ENCODE measurements around the gene SMIM9.
A peak's percentile ranks its signal among the peaks of the same experiment; 100 is the strongest.

Gene SMIM9

DNA sequence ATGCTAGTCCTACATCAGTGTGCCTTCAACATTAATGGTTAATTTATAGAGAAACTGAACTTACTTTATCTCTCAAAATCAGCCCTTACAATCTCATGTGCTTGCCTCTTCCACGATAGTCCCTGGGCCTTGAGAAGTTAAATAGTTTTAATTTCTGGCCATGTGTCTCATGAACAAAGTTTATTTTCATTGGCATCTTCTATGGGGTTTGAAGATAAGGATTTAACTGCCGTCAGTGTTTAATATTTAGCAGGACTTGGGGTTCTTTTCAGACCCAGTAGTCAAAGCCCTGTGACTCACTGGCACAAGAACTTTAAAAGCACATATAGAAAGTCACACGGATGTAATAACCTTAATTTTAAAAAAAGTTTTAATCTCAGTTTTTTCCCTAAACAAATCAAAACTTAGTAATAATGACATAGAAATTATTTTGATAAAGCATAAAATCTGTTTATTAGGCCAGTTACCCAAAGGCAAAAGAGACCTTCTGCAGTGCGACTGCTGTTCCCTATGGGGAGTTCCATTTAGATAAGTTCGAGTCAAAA lies 19.1 kb downstream of the SMIM9 start:
- no peak for DNase-seq

DNA sequence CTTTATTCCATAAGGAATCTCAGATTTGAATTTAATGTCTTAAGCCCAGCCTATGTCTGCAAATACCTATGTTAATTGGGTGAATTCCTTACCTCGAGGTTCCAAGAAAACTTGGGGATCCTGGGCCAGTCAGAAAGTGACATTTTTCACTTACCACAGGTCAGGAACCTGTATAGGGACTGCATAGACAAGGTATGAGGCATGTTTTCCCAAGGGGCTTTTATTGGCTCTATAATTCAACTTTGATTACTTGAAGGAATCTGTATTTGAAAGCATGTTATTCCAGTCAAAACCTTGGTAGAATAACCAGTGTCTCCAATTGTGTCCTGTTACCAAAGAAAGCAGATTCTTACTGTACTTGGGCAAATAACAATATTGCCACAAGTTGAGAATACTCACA lies 20.7 kb downstream of the SMIM9 start:
- no peak for DNase-seq

DNA sequence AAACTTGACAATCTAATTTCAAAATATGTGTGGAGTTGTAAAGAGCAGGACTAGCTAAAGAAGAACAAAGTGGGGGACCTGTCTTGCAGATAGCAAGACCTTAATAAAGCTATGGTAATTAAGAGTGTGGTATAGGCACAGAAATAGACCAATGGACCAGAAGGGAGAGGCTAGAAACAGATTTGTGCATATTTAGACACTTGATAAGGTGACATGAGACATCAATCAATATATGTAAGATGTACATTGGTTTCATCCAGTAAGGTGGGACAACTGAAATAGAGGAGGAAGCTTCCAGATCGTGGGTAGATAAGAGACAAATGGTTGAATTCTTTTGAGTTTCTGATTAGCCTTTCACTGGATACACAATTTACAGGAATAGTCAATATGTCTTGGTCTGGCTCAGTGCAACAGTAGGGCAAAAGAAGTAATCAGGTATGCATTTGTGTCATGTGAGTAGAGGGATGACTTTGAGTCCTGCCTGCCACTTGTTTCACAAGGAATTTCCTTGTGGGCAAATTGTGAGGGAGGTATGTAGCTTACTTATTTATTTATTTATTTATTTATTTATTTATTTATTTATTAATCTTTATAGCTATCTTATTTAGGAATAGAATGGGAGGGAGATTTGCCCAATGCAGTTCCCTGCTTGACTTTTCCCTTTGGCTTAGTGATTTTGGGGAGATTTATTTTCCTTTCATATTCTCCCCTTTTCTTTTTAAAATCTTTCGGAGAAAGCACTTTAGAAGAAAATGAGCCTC lies 21.9 kb downstream of the SMIM9 start:
- DNase-seq: no peak

DNA sequence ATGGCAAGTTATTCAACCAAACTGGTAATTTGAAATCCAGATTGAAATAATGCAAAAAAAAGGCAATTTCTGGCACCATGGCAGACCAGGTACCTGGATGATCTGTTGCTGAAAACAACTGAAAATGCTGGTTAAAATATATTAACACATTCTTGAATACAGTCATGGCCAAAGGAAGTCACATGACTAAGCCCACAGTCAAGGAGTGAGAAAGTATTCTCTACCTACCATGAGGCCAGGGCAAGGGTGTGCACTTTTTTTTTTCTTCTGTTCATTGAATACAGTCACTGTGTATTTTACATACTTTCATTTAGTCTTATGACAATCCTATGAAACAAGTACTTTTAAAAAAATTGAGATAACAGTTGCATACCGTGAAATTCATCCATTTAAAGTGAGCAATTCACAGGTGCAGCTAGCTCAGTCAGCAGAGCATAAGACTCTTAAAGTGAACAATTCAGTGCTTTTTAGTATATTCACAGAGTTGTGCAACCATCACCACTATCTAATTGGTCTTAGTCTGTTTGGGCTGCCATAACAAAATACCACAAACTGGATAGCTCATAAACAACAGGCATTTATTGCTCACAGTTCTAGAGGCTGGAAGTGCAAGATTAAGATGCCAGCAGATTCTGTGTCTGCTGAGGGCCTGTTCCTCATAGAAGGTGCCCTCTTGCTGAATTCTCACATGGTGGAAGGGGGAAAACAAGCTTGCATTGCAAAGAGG lies 24.4 kb downstream of the SMIM9 start:
- DNase-seq: no peak

DNA sequence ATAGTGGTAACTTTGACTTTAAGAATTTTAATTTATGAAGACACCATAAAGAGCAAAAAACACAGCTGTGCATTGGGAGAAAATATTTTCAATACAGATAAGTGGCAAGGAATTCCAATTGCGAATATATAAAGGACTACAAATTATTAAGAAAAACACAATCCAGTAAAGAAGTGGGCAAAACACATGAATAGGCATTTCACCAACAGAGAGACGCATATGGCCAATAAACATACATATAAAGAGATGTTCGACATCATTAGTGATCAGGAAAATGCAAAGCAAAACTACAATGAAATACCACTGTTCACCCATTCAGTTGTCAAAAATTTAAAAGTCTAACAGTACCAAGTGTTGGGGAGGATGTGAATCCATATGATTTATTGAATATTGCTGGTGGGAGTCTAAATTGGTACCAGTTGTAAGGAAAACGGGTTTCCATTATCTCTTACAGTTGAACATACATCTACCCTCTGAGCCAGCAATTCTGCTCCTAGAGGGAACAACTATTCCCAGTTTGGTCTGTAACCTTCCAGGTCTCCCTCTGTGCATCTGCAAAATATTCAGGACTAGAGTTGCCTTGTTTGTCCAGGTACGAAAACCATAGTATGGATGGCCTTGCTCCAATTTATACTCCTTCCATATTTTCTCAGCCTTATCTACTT lies 27.5 kb downstream of the SMIM9 start:
- DNase-seq: no peak

DNA sequence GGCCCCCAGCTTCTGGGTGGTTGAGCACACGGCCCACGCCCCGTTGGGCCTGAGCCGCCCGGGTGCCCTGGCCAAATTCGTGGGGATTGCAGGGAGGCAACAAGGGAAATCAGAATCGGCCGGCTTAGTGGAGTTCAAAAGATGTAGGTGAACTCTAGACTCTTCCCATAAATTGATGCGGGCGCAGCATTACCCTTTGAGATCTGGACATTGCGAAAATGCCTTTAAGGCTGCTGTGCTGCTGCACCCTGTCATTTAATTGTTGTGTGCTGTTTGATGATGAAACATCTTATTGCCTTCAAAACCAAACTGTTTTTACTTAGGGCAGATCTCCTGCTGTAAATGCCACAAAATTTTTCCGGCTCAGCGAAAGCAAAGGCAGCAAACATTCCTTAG lies 28.8 kb downstream of the SMIM9 start:
- no peak for DNase-seq

DNA sequence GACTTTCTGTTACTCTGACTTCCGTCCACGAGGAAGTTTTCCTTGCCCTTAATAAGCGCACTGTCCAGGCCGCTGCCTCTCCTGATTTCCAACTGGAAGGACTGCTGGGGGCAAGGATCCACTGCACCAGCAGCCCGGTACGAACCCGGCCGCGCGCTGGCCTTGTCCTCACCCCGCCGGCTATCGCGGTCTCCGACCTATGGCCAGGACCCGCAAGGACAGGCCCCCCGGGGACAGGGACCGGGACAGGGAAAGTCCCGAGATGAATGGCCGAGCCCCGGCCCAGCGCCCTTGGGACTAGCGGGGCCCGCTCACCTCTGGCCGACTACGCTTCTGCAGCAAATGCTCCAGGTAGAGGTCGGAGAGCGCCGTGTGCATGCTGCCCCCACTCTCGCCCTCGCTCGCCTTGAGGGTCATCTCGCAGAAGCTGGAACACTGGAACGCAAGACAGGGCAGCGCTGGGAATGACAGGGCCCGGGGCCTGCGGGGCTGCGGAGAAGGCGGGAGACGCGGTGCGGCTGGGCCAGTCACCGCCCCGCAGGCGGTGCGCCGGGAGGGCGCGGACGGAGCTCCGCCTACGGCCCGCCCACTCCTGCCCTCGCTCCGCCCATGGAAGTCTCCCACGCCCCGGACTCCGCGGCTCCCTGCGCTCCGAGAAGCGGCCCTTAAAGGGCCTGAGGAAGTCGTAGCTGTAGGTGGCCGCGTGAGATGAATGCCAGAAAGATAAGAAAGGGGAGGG lies 29.3 kb downstream of the SMIM9 start, which contains the start of gene MPP1:
Gene MPP1 (minus strand): TSS at position 529 of the 739 bp plus-strand sequence. CDS start 112 bp downstream, at position 417.
- peak; percentile 71 to 76 for DNase-seq

DNA sequence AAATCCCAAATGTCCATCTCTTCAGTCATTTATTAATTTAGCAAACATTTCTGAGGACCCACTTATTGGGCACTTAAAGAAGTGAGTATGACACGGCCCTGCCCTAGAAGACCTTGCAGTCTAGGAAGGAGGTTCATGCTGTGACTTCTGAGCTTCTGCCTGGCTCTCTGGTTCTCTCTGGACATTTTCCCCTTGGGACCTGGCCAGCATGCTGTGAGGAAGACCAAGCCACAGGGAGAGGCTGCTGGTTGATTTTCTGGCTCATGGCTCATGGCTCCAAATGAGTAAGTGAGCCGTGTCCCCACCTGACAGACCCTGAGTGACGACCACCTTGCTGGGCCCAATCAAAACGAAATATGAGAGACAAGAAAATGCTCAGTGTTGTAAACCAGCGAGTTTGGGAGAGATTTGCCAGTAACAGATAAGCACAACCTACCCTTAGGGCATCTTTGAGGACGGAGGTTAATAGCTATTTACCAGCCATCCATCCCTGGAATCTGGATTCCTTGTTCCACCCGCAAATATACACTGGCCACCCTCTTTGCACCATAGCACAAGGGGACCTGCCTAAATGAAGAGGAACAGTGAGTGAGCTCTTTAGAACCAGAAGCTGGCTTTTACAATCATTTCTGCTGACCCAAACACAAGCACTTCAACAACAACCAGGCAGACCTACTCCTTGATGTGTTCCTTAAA lies 30.1 kb downstream of the SMIM9 start:
- DNase-seq: no peak

DNA sequence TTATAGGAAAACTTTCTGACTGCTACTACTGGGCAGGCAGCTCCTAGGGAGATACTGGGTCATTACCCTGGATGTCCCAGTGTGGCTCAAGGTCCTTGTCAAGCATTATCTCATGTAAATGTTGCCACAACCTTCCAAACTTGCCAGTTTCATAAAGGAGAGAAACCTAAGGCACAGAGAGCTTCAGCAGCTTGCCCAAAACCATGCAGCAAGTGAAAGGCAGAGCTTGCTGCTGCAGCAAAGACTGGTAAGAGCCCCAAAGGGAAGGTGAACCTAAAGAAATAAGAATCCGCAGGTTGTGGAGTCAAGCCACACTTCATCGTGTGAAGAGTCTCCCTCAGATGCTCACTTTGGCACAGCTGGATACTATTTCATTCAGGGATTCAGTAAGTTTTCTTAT lies 31.5 kb downstream of the SMIM9 start:
- no peak for DNase-seq

DNA sequence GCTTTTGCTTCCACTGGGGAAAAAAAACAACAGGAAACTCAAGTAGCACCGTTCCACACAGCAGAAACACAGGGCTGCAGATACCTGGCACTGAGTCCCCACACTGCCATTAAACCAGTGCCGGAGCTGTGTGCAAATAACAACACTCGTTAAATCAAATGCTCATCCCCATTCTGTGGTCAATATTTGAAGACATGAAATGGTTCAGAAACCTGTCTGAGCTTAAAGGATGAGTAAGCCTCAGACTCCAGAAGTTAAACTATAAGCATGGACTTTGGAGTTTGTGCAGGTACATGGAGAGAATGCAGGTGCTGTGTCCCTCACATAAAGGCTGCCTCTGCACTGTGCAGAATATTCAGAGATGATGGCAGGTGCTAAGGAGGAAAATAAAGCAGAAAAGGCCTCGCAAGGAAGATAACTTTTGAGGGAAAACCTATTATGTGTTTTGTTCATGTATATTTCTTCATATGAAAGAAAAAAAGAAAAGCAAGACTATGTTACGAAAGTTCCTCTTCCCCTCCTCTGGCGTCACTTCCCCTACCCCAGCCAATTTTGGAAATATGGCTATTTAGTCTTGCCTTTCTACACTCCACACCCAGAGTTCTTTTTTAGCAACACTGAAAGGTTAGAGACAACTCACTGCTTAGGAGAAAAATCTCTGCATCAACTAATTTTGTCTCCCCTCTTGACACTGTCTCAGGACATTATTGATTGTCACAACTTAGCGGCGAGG lies 33.8 kb downstream of the SMIM9 start:
- no peak for DNase-seq

DNA sequence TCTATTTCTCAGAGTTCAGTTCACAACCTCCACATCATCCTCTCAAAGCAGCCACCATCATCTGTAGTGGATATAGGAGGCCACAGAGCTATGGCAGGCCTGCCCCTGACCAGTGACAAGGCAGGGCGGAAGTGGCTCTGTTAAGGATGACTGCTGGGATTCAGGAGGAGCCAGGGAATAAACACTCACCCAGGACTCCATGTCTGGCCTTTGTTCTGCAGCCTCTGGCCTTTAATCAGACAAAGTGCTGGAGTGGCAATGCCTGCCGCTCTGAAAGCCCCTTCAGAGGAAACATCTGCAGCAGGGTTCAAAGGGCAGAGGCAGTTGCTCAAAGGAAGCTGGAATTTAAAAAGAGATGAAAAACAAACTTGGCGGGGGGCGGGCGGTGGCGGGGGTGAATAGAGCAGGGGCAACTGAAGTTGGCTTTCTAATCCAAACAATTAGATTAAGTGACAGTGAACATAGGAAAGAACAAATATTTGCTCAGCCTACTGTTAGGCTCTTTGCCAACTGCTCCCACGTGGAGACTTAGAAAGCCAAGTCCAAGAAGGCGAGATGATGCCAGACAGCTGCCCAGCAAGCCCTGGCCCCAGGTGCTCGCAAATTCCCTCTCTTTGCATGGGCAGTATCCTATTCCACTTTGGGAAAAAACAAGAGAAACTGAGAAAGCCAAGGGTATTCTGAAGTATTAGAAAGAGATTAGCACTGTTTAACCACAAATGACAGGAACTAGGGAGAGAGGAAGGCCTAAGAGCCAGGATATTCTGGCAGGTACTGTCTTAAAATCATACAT lies 34.7 kb downstream of the SMIM9 start:
- no peak for DNase-seq

DNA sequence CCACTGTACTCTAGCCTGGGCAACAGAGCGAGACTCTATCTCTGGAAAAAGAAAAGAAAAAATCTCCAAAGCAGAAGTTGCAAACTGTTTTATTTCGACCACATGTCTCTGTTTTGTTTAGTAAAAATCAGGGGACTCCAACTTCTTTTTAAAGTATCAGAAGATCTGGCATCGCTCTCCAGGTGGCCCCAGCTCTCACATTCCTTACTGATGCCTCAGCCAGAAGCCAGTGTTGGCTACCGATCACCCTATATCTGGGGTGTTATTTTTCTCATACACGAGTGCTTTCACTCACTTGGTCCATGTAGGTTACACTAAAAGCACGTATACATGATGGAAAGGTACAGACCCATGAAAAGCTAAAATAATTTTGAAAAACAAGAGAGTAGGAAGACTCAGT lies 37.5 kb downstream of the SMIM9 start:
- DNase-seq: no peak

DNA sequence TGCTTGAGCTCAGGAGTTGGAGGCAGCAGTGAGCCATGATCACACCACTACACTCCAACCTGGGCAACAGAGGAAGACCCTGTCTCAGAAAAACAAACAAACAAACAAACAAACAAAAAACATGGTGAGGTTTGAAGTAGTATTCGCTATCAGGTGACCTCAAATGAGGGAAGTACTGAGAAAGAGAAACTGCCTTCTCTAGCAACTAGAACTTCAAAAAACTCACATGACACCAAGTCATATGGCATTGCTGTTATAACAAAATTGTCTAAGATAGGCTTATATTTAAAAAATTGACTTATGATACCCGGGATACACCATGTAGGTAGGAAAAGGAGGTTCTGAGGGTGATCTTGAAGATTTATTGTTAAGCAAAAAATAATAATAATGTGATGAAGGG lies 39.4 kb downstream of the SMIM9 start:
- DNase-seq: no peak

DNA sequence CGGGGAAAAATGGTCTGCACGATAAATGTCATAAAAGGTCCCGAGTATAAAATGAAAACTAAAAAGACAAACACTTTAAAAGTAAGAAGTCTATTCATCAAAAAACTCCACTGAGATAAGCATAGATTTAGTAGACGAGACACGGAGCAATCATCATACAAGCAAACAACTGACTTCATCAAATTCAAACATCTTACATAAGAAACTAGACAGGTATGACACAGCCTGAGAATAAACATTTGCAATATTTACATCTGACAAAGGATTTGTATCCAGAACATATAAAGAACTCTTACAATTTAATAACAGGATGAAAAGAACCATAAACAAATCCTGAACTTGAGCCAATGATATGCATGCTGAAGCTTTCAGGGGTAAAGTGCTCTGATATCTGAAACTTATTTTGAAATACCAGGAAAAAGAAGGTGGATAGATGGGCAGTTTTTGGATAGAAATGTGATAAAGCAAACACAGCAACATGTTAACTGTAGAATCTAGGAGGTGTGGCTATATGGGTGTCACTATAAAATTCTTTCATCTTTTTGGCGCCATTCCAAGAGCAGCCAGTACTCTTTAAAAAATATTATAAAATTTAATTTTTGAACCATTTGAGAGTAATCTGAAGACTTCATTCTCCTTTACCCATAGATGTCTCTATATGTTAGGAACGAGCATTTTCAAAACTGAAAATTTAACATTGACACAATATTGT lies 41.2 kb downstream of the SMIM9 start:
- DNase-seq: no peak

DNA sequence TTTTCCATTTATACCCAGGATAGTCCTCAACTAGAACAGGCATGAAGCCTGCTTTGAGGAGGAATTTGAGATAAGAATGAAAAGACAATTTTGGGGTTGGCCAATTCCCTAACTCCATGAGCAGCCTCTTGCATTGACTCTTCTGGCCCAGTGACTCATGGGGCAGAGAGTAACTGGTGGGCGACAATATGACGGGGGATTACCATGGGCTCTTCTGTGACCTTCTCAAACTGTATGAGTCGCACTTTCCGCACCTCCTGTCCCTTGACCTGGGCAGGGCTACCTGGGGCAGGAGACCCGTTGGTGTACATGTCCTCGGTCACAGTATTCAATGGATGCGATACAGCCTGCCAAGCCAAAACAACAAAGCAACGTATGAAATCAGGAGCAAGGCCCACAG lies 42.5 kb downstream of the SMIM9 start:
- no peak for DNase-seq

DNA sequence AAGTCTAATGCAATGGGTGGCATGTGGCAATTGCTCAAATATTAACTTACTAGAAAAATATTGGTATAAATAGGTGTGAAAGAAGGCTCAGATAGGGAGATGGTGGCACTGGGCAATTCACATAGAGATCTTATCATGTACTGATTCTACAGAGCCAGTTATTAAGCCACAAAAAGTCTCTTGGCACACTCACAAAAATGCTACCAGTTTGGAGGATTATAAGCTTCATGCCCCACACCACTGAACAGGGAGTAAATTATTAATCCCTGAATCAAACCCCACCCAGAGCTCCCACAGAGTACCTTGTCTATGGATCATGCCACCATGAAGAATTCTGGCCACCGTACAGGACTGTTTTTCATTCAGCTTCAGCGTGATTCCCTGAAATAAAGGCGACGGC lies 43.0 kb downstream of the SMIM9 start:
- no peak for DNase-seq

DNA sequence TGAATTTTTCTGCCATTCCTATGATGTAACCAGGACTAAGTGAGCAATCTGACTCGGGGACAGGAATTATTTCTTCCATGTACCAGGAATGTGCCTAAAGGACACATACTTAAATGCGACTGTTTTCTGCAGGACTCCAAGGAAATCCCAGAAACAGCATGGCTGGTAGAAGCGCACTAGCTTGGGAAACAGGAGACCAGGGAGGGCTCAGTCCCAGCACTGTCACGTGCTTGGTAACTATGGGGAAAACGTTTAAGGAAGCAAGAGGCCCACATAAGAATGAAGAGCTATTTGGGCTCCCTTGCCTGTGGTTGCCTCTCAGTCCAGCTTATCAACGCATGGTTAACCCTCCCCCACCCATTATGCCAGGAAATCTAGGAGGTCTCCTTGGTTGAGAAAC lies 48.7 kb downstream of the SMIM9 start:
- no peak for DNase-seq

DNA sequence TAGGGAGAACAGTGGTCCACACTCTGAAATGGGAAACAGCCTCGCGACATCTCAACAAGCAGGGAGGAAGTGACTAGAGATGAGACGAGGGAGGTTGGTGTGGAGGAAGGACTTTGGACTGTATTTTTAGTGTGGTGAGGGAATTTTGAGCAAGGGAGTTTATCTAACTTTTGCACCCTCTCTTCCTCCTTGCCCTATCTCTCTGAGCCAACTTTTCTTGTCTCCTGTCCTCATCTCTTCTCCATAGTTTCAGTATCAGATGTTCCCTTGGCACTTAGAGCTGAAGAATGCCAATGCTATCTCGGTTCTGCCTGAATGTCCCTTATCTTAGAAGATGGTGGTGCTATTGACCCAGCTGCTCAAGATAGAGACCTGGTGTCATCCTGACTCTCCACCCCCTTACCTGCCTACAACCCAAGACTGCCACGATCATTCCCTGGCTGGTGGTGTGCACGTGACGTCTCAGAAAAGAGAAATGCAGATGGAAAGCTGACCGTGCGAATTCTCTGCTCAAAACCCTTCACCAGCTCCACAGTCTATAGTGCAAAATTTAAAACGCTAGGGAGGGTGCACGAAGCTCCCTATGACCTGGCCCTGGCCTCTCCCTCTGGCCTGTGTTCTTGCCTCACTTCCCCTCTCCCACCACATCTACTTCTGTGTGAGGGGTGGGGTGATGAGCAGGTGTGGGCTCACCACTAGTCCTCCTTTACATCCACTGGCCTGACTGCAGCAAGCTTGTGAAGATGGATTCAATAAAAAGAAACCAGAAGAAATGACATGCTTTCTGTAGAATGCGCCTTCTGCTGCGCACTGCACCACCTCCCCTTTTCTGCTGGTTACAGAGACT lies 50.1 kb downstream of the SMIM9 start:
- no peak for DNase-seq

DNA sequence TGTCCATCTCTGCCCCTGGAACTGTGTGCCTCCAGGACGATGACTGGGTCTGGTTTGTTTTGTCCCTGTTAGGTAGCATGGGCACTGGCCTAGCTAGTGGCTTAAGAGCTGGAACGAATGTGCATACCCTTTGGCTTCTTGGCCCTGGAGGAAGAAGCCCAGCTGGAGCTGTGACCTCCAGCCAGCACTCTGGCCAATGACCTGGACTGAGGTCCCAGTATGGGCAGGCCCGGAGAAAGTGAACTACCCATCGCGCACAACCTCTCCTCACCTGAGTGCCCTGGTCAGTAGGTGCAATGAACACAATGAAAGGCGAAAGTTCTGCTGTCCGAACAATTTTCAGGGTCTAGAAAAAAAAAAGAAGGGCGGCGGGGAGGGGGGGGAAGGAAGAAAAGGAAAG lies 53.5 kb downstream of the SMIM9 start:
- DNase-seq: no peak

All from activated CD4-positive, alpha-beta T cell treated with anti-CD3 and anti-CD28 coated beads, Interleukin-2, amount 50 U/mL, for 48 hours (primary cell).